Raji (cell line): ENCODE measurements around the gene TENM4.

Source experiments
- POLR2A ChIP-seq: IDR thresholded peaks from 2 replicates; pipeline ENCODE4 v1.6.1; 2011; ENCODE audit warnings: low read depth, low read length, control low read depth; ENCODE audit not compliant: insufficient read depth

The TENM4 gene

DNA sequence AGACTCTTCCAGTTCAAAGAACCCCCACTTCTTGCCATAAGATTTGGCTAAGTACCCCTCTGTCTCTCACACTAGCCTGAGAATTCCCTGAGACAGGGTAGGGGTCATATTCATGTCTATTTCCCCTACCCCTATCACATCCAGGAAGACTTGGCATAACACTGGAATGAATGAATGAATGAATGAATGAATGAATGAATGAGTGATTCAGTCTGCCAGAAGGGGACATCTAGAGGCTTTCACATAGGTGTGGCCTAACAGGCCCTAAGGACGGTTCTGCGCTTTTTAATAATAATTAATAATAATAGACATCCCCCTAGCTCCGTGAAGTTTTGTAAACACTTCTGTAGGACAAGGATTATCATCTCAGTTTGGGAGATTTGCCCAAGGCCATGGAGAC, 415.7 kb downstream of the TENM4 start:
- TF ChIP-seq POLR2A: no peak

DNA sequence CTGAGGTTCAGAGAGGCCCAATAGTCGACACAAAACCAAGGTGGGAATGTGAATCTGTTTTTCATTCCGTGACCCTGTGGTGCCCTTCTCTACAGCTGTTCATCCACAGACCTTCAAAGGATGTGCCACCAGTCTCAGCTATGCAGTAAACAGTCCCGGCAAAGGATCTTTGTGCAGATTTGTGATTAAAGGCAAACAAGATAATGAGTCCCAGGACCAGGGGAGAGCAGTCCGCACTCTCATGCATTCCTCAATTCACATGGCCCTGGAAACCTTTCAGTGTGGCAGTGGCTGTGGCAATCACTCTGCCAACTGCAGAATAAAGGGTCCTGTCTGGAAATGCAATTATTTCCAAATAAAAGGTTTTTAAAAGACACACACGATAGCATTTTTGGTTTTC, 418.6 kb downstream of the TENM4 start:
- TF ChIP-seq POLR2A: no peak

DNA sequence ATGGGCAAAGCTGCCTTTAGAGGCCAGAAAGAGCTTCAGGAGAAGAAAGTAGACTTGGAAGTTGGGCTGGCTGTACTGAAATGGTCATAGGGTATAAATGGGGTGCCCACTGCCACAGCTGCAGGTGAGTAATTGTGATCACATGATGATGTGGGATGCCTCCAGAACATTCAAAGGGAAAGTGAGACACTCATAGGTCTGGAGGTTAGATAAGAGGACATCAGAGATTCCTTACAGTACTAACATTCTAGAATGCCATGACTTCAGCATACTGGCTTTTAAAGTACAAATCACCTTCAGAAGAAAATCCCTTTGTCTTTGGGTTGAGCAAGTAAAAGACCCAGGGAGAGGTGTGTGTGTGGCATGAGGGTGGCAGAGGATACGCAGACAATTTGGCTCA, 419.2 kb downstream of the TENM4 start:
- no peak for TF ChIP-seq POLR2A

DNA sequence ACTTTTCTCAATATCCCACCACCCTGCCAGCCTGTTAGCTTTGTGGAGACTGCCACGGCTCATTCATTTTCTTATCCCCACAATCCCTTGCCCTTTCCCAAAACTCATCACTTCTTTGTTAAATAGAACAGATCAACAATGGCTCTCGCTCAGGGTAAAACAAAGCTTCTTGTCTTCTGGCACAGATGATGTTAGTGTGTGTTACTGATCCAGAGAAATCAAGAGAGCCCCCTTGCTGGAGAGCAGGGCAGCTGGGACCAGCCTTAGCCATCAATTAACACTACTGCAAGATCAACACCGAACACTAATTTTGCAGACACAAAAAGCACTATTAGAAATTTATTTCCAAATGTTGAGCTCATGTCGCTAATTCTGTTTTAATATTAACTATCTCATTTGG, 420.9 kb downstream of the TENM4 start:
- no peak for TF ChIP-seq POLR2A

DNA sequence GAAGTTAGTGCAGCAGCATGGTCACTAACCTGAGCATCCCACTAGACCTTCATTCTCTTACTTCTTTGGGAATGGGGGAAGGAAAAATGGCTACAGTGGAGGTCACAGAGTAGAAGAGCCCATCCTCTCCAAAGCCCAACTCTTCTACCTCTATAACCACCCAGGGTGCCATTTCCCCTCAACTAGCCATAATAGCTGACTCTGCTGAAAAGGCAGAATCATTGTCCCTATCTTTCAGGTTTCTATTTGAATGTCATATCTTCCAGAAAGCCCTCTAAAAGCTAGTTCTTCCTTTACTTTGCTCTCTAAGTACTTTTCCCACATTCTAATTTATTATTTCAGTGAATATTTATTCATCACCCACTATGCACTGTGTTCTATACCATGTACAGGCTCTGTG, 421.6 kb downstream of the TENM4 start:
- no peak for TF ChIP-seq POLR2A

DNA sequence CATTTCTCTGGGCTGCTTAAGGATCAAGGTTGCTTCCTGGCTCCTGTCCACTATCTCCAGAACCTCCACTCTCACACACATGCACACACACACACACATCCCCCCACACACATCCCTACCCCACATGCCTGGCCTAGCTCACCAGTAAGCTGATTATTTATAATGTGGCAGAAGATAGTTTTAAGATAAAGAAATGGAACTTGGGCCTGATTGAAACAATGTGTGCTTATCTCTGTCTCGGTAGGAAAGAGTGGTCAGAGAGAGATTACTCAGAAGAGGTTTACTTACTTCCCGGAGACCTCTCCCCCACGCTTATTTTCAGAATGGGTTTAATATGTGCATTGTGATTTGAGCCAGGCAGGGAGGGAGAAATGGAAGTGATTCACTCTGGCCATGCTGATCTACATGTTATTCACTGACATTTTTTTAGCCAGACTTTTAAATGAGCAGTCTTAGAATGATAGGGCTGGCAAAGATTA, 422.4 kb downstream of the TENM4 start:
- no peak for TF ChIP-seq POLR2A

DNA sequence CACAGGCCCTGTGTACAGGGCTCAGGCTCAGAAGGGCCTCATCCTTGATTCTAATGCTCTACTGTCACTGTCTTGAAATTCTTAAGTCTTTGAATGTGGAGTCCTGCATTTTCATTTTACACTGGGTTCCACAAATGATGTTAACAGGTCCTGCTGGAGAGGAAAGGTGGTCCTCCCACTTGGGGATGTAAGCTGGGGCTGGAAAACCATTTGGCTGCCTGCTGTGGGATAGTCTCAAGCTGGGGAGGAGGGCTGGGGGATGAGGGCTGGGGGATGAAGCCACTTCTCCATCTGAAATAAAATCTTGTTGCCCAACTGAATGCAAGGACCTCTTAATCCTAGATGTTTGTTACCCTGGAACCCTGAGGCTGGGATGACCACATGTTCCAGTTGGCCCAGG, 423.0 kb downstream of the TENM4 start:
- no peak for TF ChIP-seq POLR2A

DNA sequence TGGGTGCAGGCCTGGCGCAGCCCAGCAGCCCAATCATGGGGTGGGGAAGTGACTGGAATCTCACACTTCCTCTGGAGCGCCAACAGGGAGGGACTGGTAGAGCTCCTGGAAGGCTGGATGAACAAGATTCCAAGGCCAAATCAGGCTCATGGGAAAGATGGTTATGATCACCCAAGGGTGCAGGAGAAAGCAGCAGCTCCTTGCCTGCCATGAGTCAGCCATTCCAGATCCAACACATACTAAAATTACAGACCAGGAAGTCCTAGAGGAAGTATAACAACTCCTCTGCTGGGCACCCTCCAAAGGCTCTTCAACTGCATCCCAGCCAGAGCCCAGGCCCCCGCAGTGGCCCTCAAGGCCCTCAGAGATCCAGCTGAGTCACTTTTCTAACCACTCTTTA, 427.3 kb downstream of the TENM4 start:
- TF ChIP-seq POLR2A: no peak

DNA sequence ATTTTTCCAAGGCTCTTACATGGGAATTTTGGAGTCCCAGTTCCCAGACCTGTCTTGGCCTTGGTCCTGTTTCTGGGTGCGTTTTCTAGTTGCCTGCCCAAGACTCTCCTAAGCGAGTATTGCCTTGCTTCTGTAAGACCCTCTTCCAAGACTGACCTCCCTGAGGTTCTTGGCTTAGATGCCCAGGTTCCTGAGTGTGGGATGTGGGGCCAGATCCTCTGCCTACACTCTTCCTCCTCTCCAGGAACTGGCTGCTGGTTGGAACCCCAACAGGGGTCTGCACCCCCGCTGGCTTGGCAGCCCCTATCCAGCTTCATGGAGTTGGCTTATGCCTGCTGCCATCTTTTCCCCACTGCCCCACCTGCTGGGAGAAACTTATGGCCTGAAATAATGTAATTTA, 429.5 kb downstream of the TENM4 start:
- no peak for TF ChIP-seq POLR2A

DNA sequence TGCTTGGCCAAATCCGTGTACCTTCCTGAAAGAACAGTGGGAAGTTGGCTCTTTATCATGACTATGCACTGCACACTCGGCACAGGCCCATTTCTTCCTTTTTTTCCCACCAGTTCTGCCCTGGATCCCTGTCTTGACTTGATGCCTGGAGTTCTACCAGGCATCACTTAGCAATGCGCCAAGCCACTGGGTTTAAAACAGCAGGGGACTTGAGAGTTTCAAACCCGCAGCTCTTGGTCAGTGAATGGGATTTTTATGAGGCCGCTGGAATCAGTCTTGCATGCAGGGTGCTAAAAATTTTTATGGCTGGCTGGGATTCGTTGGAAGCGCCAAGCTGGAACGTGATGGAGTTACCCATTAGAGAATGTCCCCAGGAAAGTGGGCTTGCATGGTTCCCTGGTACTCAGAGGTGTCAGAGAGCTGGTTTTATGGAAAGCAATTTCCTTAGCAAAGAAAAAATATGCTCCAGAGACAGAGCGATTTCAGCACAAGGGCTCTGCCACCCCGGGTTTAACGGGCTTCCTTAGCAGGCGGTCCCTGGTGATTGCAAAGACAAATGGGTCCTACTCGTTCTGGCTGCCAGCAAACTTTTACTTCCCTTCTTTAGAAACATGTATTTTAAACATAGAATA, 432.9 kb downstream of the TENM4 start:
- no peak for TF ChIP-seq POLR2A

DNA sequence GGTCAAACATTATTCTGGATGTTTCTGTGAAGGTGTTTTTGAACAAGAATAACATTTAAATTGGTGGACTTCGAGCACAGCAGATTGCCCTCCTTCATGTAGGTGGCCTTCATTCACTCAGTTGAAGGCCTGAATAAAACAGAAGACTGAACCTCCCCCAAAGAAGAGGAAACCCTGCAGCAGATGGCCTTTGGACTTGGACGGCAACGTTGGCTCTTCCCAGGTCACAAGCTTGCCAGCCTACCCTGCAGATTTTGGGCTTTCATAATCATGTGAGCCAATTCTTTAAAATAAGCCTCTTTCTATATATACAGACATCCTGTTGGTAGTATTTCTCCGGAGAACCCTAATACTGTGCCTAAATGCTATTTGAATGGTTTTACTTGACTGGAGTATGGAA, 434.0 kb downstream of the TENM4 start:
- no peak for TF ChIP-seq POLR2A

DNA sequence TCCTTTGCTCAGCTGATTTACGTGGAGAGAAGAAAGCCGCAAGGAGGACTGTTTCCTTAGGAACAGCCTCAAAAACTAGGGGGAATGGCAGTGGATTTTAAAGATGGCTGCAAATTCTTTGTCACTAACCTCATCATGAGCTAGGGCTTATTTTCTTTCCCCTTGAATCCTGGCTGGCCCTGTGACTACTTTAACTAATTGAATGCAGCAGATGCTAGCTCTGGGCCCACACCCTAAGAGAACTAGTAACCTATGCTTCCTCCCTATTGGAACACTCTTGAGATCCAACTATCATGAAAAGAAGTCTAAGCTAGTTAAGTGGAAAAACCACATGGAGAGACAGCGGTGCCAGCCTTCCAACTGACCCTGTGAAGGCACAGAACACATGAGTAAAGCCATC, 444.8 kb downstream of the TENM4 start:
- TF ChIP-seq POLR2A: no peak

DNA sequence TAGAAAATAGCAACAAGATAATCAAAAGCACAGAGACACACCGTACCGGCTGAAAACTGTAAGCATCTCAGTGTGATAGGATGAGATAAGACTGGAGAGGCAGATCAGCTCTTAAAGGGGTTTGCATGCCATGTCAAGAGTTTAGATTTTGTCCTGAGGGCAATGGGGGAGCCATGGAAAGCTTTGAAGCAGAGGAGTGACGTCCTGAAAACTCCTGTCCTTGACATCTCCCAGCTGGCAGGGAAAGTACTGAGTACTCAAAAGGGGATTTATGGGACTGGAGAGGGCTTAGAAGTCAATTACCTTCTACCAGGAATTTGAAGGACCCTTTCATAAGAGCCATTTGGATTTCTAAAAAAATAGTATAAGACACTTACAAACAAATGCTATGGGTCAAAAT, 445.7 kb downstream of the TENM4 start:
- TF ChIP-seq POLR2A: no peak

DNA sequence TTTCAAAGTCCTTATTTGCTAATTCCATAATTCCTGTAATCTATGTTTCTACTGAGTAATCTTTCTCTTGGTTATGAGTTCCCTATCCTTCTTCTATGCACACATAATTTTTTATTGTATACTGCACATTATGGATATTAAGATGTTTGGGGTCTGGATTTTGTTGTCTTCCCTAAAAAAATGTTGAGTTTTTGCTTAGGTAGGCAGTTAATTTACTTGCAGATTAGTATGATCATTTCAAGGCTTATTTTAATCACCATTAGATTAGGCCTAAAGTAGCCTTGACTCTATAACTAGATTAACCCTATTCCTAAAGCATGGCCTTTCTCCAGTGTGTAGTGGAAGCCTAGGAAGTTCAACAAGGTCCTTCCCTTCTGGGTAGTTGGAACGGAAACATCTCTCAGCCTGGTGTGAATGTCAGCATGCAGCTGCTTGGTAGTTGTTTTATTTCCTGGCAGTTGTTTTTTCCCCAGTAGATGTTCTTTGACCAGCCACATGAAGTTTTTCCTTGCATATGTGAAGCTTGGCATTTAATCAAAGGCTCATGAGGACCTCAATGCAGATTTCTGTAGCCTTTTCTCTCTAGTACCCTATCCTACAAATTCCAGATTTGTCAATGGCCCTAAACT, 446.9 kb downstream of the TENM4 start:
- no peak for TF ChIP-seq POLR2A

DNA sequence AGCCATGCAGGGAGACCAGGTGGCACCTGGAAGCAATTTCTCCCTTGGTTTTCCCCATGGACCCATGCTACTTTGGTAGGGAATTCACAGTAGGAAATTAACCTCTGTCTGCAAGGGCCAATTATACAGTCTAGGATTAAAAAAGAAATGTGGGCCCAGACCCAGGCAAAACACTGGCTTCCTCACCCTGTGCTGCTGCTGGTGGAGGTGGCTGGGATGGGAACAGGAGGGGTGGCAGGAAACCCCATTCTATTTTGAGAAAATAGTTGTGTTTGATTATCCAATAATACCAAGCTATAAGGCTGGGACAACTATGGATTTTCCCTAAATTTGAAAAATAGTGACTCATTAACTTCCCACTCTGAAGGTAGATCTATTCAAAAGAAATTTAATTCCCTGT, 449.1 kb downstream of the TENM4 start:
- TF ChIP-seq POLR2A: no peak

DNA sequence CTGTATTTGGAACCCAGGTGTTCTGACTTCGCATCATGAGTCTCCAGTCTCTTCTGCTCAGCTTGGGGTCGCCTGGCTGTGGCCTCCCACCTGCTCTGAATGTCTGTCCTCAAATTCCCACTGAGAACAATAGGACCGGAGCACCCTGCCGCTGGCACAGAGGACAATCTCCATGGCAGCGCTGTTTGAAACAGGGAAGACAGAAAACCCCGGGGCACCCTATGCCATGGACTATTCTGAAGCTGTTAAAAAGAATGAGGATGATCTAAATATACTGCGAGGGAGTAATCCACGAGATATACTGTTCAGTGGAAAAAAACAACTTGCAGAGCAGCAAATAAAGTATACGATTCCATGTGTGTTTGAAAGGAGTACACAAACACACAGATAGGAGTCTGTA, 450.6 kb downstream of the TENM4 start:
- no peak for TF ChIP-seq POLR2A

DNA sequence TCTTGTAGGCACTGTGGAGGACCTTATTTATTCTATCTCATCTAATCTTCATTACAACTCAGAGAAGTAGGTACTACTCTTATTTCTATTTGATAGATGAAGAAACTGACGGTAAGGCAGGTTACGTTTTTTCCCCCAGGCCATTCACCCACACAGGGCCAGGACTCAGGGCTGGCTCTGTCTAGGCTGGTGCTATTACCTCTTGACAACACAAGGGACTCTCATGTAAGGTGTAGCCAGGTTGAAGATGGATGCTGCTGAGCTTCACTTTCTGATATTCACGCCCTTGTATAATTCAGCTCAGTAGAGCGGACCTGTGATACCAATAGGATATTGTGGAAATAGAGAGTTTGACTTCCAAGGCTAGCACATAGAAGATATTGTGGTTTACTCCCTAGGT, 453.1 kb downstream of the TENM4 start:
- no peak for TF ChIP-seq POLR2A

DNA sequence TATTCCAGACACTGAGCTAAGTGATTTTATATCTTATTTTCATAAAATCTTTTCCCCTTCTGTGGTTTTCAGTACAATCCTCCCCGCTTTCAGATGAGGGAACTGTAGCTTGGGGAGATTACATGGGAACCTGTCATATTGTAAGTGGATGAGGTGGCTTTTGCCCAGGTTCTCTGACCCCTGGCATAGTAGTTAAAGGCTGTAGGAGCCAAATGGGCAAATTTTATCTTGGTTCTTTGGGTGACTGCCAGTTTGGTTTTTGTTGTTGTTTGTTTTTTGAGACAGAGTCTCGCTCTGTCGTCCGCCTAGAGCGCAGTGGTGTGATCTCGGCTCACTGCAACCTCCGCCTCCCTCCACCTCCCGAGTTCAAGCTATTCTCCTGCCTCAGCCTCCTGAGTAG, 454.5 kb downstream of the TENM4 start:
- no peak for TF ChIP-seq POLR2A

DNA sequence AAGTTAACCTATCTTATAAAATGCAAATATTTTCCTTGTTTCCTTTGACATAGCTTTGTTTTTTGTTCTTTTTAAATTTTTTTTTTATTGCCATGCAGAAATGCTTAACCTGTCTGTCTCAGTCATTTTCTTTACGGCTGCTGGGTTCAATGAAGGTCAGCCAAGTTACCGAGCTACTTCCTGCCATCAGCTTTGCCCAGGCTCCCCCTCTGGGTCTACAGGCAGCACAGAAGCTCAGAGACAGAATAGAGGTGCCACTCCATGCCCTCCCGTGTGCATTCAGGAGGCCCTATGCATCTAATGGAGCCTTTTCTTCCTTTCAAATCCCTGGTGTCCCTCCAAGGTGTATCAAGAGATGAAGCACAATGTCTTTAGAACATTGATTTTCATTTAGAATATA, 455.2 kb downstream of the TENM4 start:
- TF ChIP-seq POLR2A: no peak
